NOMO-1 (cell line): Measurements from ENCODE around the gene PPBP.

Experiments
- DNase-seq, 2 experiments: peaks; one replicate each; lab custom pipeline; 2025; ENCODE audit not compliant: unreplicated experiment in 2 of 2; lab: John Stamatoyannopoulos, UW

Gene PPBP

GRCh38 chr4:73988061-73988460, at the start of gene PPBP:
Gene PPBP (minus strand): TSS chr4:73988190. CDS start chr4:73988103, 87 bp downstream.
- DNase-seq: peak in 1 of 2 experiments; percentile 3

- no peak for DNase-seq
Observed at GRCh38 chr4:74037076-74037955, 49.3 kb upstream of the PPBP start.

- DNase-seq: no peak
Observed at GRCh38 chr4:74033739-74034138, 45.7 kb upstream of the PPBP start.

- no peak for DNase-seq
Observed at GRCh38 chr4:74032064-74032463, 44.1 kb upstream of the PPBP start.

GRCh38 chr4:74031576-74031975, 43.6 kb upstream of the PPBP start:
- no peak for DNase-seq

- DNase-seq: no peak
Observed at GRCh38 chr4:74030285-74030684, 42.3 kb upstream of the PPBP start.

- no peak for DNase-seq
Observed at GRCh38 chr4:74028504-74028903, 40.5 kb upstream of the PPBP start.

- no peak for DNase-seq
Observed at GRCh38 chr4:74023709-74024108, 35.7 kb upstream of the PPBP start.

- DNase-seq: no peak
Observed at GRCh38 chr4:74021601-74022000, 33.6 kb upstream of the PPBP start.

- DNase-seq: peak; percentile 90 to 98
Observed at GRCh38 chr4:74018771-74019170, 30.8 kb upstream of the PPBP start.

- no peak for DNase-seq
Observed at GRCh38 chr4:74018116-74018515, 30.1 kb upstream of the PPBP start.

GRCh38 chr4:74016068-74016467, 28.1 kb upstream of the PPBP start:
- DNase-seq: peak in 1 of 2 experiments; percentile 54

- DNase-seq: no peak
Observed at GRCh38 chr4:74015126-74015780, 27.3 kb upstream of the PPBP start.

- no peak for DNase-seq
Observed at GRCh38 chr4:74014332-74014731, 26.3 kb upstream of the PPBP start.

- DNase-seq: no peak
Observed at GRCh38 chr4:74013264-74013663, 25.3 kb upstream of the PPBP start.

GRCh38 chr4:74012130-74012529, 24.1 kb upstream of the PPBP start:
- no peak for DNase-seq

GRCh38 chr4:74009307-74009706, 21.3 kb upstream of the PPBP start:
- no peak for DNase-seq

GRCh38 chr4:74006009-74006476, 18.1 kb upstream of the PPBP start:
- DNase-seq: no peak

- DNase-seq: no peak
Observed at GRCh38 chr4:74005528-74005927, 17.5 kb upstream of the PPBP start.

- DNase-seq: no peak
Observed at GRCh38 chr4:74004668-74005067, 16.7 kb upstream of the PPBP start.

GRCh38 chr4:74000301-74000700, 12.3 kb upstream of the PPBP start:
- no peak for DNase-seq
